IMR-90 (cell line): ENCODE results near the gene PCDHGC4. TPM values are rescaled to one million over a fixed set of nuclear protein-coding genes. Genes with fewer than 3 reads are reported as not detected.

Experiments
- ATAC-seq: fragments of 200-7000 bp; cut with Tn5 transposase; 2 replicates; pipeline ENCODE4 v1.9.1; 2020; ENCODE audit warnings: low read depth, mild to moderate bottlenecking, moderate library complexity
- BruUV-seq: library from RNA; stranded (reverse); fragments of 400-500 nt; replicated peaks from 2 replicates; lab custom pipeline; 2021; lab: Mats Ljungman, UMichigan
- CTCF ChIA-PET: fragments of 300-600 bp; formaldehyde crosslinking; extraction: SDS; loops from one replicate; lab custom pipeline; 2021; ENCODE audit warnings: antibody characterized with exemption; lab: Yijun Ruan, JAX
- POLR2A ChIA-PET: fragments of 300-600 bp; sonication (Branson Sonifier 250); formaldehyde crosslinking; loops from one replicate; lab custom pipeline; 2022; ENCODE audit warnings: antibody characterized with exemption; ENCODE audit not compliant: unreplicated experiment; lab: Charles Lee
- DNase-seq: peaks from one replicate; pipeline ENCODE4 v3.0.0; 2013
- H2AFZ ChIP-seq: replicated peaks from 2 replicates; pipeline ENCODE3; 2013; ENCODE audit warnings: low read length, mild to moderate bottlenecking; ENCODE audit not compliant: poor library complexity
- H2AK5ac ChIP-seq: 2 replicates; pipeline ENCODE4 v1.6.1; 2013; ENCODE audit warnings: low read depth, low read length, inconsistent platforms
- H2AK9ac ChIP-seq: replicated peaks from 2 replicates; pipeline ENCODE3; 2013; ENCODE audit warnings: mild to moderate bottlenecking, low read depth, low read length, moderate library complexity; ENCODE audit not compliant: poor library complexity
- H2BK120ac ChIP-seq: 2 replicates; pipeline ENCODE4 v1.6.1; 2013; ENCODE audit warnings: low read depth, low read length, inconsistent platforms
- H2BK15ac ChIP-seq: 3 replicates; pipeline ENCODE4 v1.6.1; 2013; ENCODE audit warnings: low read depth, low read length, inconsistent platforms
- H2BK20ac ChIP-seq: 2 replicates; pipeline ENCODE4 v1.6.1; 2013; ENCODE audit warnings: low read depth, mild to moderate bottlenecking, inconsistent platforms, low read length, moderate library complexity
- H2BK5ac ChIP-seq: 2 replicates; pipeline ENCODE4 v1.6.1; 2013; ENCODE audit warnings: mild to moderate bottlenecking, low read depth, low read length, inconsistent platforms; ENCODE audit not compliant: poor library complexity, severe bottlenecking
- H3K14ac ChIP-seq: replicated peaks from 2 replicates; pipeline ENCODE4 v1.6.1; 2013; ENCODE audit warnings: low read depth, low read length, inconsistent platforms
- H3K18ac ChIP-seq: 2 replicates; pipeline ENCODE4 v1.6.1; 2013; ENCODE audit warnings: low read depth, low read length, control low read depth
- H3K23ac ChIP-seq: 2 replicates; pipeline ENCODE4 v1.6.1; 2013; ENCODE audit warnings: low read depth, low read length, inconsistent platforms
- H3K27ac ChIP-seq: 2 replicates; pipeline ENCODE4 v1.5.1; 2013; ENCODE audit warnings: mild to moderate bottlenecking, control low read depth, low read length; ENCODE audit not compliant: insufficient read depth
- H3K27me3 ChIP-seq: 2 replicates; pipeline ENCODE4 v1.6.1; 2013; ENCODE audit warnings: low read length; ENCODE audit not compliant: control insufficient read depth, insufficient read depth
- H3K36me3 ChIP-seq: 2 replicates; pipeline ENCODE4 v1.6.1; 2013; ENCODE audit warnings: low read length, mixed read lengths; ENCODE audit not compliant: control insufficient read depth, insufficient read depth
- H3K4ac ChIP-seq: 2 replicates; pipeline ENCODE4 v1.6.1; 2013; ENCODE audit warnings: low read depth, low read length, inconsistent platforms
- H3K4me1 ChIP-seq: 2 replicates; pipeline ENCODE4 v1.6.1; 2013; ENCODE audit warnings: low read length, mixed read lengths; ENCODE audit not compliant: control insufficient read depth, insufficient read depth
- H3K4me2 ChIP-seq: 2 replicates; pipeline ENCODE4 v1.6.1; 2013; ENCODE audit warnings: low read depth, mild to moderate bottlenecking, control low read depth, low read length, moderate library complexity
- H3K4me3 ChIP-seq: 2 replicates; pipeline ENCODE4 v1.5.1; 2013; ENCODE audit warnings: low read depth, mild to moderate bottlenecking, control low read depth, low read length, moderate library complexity; ENCODE audit not compliant: insufficient read depth
- H3K56ac ChIP-seq: 2 replicates; pipeline ENCODE4 v1.6.1; 2013; ENCODE audit warnings: low read length, inconsistent platforms; ENCODE audit not compliant: insufficient read depth; ENCODE audit errors: extremely low read depth
- H3K79me1 ChIP-seq, 2 experiments: 2 replicates each; pipeline ENCODE4 v1.6.1; 2013; ENCODE audit warnings: low read length in 2 of 2, inconsistent platforms in 1 of 2, low read depth in 1 of 2
- H3K9ac ChIP-seq: 2 replicates; pipeline ENCODE4 v1.6.1; 2013; ENCODE audit warnings: low read depth, low read length, control low read depth
- H3K9me1 ChIP-seq: 2 replicates; pipeline ENCODE4 v1.6.1; 2013; ENCODE audit warnings: low read length, inconsistent platforms; ENCODE audit not compliant: insufficient read depth
- H3K9me3 ChIP-seq: 2 replicates; pipeline ENCODE4 v1.6.1; 2013; ENCODE audit warnings: low read length; ENCODE audit not compliant: control insufficient read depth, insufficient read depth
- H4K20me1 ChIP-seq: 2 replicates; pipeline ENCODE4 v1.6.1; 2013; ENCODE audit warnings: low read length, inconsistent platforms; ENCODE audit not compliant: insufficient read depth
- H4K5ac ChIP-seq: 2 replicates; pipeline ENCODE4 v1.6.1; 2013; ENCODE audit warnings: mild to moderate bottlenecking, low read depth, low read length, control low read depth
- H4K8ac ChIP-seq, 2 experiments: 2 replicates each; pipeline ENCODE4 v1.6.1; 2013; ENCODE audit warnings: low read depth in 2 of 2, low read length in 2 of 2, control low read depth in 1 of 2, inconsistent platforms in 1 of 2
- H4K91ac ChIP-seq: 2 replicates; pipeline ENCODE4 v1.6.1; 2013; ENCODE audit warnings: low read depth, low read length, inconsistent platforms; ENCODE audit not compliant: insufficient read depth
- MXI1 ChIP-seq: IDR thresholded peaks from 2 replicates; pipeline ENCODE4 v1.6.1; 2012; ENCODE audit warnings: low read depth, mild to moderate bottlenecking, low read length, moderate library complexity, borderline replicate concordance
- SMC3 ChIP-seq: fragments of 150-350 bp; IDR thresholded peaks from 2 replicates; pipeline ENCODE4 v1.6.1; 2016; ENCODE audit warnings: low read depth, mild to moderate bottlenecking, antibody characterized with exemption, low read length, moderate library complexity
- WGBS, 2 experiments: methylation state at CpG; one replicate each; pipeline versions ENCODE4 v1.1.5 to v1.1.7; 2013; ENCODE audit warnings: missing lambda C conversion rate in 2 of 2; ENCODE audit not compliant: insufficient read length in 1 of 2; ENCODE audit errors: extremely low coverage in 2 of 2; 5-methylcytosine and 5-hydroxymethylcytosine counted together
- dilution Hi-C: fragments of 300-500 bp; cut with HindIII; formaldehyde crosslinking; loops from one replicate; pipeline ENCODE4 v1.14.3; 2018; ENCODE audit warnings: low sequenced_read_pairs; ENCODE audit not compliant: unreplicated experiment
- in situ Hi-C: fragments of 300-500 bp; cut with MboI; formaldehyde crosslinking; loops from 3 replicates; pipeline ENCODE4 v1.14.3; 2019; ENCODE audit warnings: low sequenced_read_pairs, inconsistent platforms, mixed read lengths
- intact Hi-C: fragments of 100-400 bp; cut with micrococcal nuclease; formaldehyde crosslinking; loops from 2 replicates; pipeline ENCODE4 v1.10.0; 2022
- polyA plus RNA-seq, 3 experiments: library from polyadenylated mRNA; depleted of rRNA; stranded (reverse); fragments of >200 nt; gene quantifications; 2 replicates each; pipeline ENCODE4 v1.2.3, GENCODE V29; 2012; ENCODE audit warnings: low replicate concordance in 1 of 3
- total RNA-seq: library from RNA; depleted of rRNA; stranded (reverse); fragments of >200 nt; gene quantifications from 2 replicates; pipeline ENCODE4 v1.2.3, GENCODE V29; 2012
- TF ChIP-seq, protein P1 (sequence below): fragments of 150-350 bp; IDR thresholded peaks from 2 replicates; pipeline ENCODE4 v1.6.1; 2016; ENCODE audit warnings: low read depth, mild to moderate bottlenecking, low read length, moderate library complexity, borderline replicate concordance

PCDHGC4 gene
- total and polyA plus RNA-seq, 2 of the 4 experiments (the other 2 are of a cell fraction): 0.65 to 1.6 TPM

- no peak for TF ChIP-seq MXI1
Observed at GRCh38 chr5:141440341-141440740, 44.5 kb upstream of the PCDHGC4 start (continued).

- no peaks in the 10 kb centered on the region for H3K9me1 ChIP-seq
- dilution Hi-C loops: no loop called here
Observed at GRCh38 chr5:141441571-141442170, 43.2 kb upstream of the PCDHGC4 start.

More at GRCh38 chr5:141441571-141442170, 43.2 kb upstream of the PCDHGC4 start:
- in situ Hi-C loops: no loop called here
- Histone ChIP-seq H4K20me1 (no peaks in the 10 kb centered on the region), H2BK5ac (no peak overlapping the region), H3K79me1 (peaks cover 28 to 33% of the 10 kb centered on the region in 2 experiments), H3K4me2 (no peak overlapping the region), H4K8ac (no peak overlapping the region), H3K36me3 (peaks cover 11% of the 10 kb centered on the region), H3K9me3 (peaks cover 10% of the 10 kb centered on the region; the same call in 1 of the 2 replicates), H2AK9ac (no peak overlapping the region), H2AFZ (no peak overlapping the region), H3K27me3 (no peaks in the 10 kb centered on the region), H4K5ac (no peak overlapping the region), H3K4me1 (peaks cover 2% of the 10 kb centered on the region; the same call in 1 of the 2 replicates), H3K18ac (no peak overlapping the region), H3K4me3 (no peak overlapping the region), H3K4ac (no peak overlapping the region), H4K91ac (no peak overlapping the region), H2AK5ac (no peak overlapping the region), H2BK15ac (no peak overlapping the region), H3K23ac (no peak overlapping the region), H2BK120ac (no peak overlapping the region), H3K9ac (no peak overlapping the region), H3K14ac (no peak overlapping the region), H3K27ac (no peak overlapping the region), H2BK20ac (no peak overlapping the region), H3K56ac (no peak overlapping the region)
- 63% methylated on average over 25 of the region's 50 CpGs; no CpG with 5 or more reads in 1 of the 2 experiments for WGBS, 2 experiments
- TF ChIP-seq, protein P1, sequence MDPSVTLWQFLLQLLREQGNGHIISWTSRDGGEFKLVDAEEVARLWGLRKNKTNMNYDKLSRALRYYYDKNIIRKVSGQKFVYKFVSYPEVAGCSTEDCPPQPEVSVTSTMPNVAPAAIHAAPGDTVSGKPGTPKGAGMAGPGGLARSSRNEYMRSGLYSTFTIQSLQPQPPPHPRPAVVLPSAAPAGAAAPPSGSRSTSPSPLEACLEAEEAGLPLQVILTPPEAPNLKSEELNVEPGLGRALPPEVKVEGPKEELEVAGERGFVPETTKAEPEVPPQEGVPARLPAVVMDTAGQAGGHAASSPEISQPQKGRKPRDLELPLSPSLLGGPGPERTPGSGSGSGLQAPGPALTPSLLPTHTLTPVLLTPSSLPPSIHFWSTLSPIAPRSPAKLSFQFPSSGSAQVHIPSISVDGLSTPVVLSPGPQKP: no peak
- no peak for TF ChIP-seq SMC3
- DNase-seq (no peak), ATAC-seq (no peak)
- CTCF ChIA-PET: no interaction called here
- POLR2A ChIA-PET: no interaction called here
- no TSS peak for BruUV-seq
- intact Hi-C loops: no loop called here
